Esophagus squamous epithelium (tissue), 5 donors: Measurements from ENCODE around the gene KCNQ1. TPM values are rescaled to one million over a fixed set of nuclear protein-coding genes. Genes with fewer than 3 reads are reported as not detected.

Source experiments
- DNase-seq: peaks from one replicate; lab custom pipeline; 2025; lab: John Stamatoyannopoulos, UW
- H3K27ac ChIP-seq, 4 donors: fragments of 200-600 bp; sonication (generic); one replicate each; pipeline ENCODE4 v1.5.1; 2016 to 2019; ENCODE audit warnings: mild to moderate bottlenecking in 1 of 4
- H3K27me3 ChIP-seq, 4 donors: fragments of 200-600 bp; sonication (generic); 1 replicate in 3 of 4; 2 replicates in 1 of 4; pipeline versions ENCODE4 v1.5.1 to v1.6.0; 2017 to 2021; ENCODE audit warnings: antibody characterized with exemption in 1 of 4
- H3K36me3 ChIP-seq, 3 donors: fragments of 200-600 bp; sonication (generic); one replicate each; pipeline ENCODE4 v1.5.1; 2016 to 2019
- H3K4me1 ChIP-seq, 3 donors: fragments of 200-600 bp; sonication (generic); one replicate each; pipeline ENCODE4 v1.5.1; 2017 to 2019
- H3K4me3 ChIP-seq, 4 donors: fragments of 200-600 bp; sonication (generic); 1 replicate in 3 of 4; 2 replicates in 1 of 4; pipeline ENCODE4 v1.5.1; 2016 to 2019; ENCODE audit warnings: mild to moderate bottlenecking in 2 of 4, moderate library complexity in 1 of 4
- H3K9me3 ChIP-seq, 3 donors: fragments of 200-600 bp; sonication (generic); one replicate each; pipeline ENCODE4 v1.5.1; 2016 to 2019
- POLR2A ChIP-seq, 4 donors: fragments of 450-650 bp; IDR thresholded peaks; one replicate each; pipeline ENCODE4 v1.6.1; 2017; ENCODE audit warnings: antibody characterized with exemption in 4 of 4, mild to moderate bottlenecking in 4 of 4, moderate library complexity in 3 of 4
- WGBS, 2 donors: methylation state at CpG; one replicate each; pipeline ENCODE4 v1.1.5; 2018; 5-methylcytosine and 5-hydroxymethylcytosine counted together
- intact Hi-C: fragments of 100-400 bp; cut with DNase I; formaldehyde crosslinking; loops from one replicate; pipeline ENCODE4 v1.15.0; 2022
- total RNA-seq, 4 donors: library from RNA; depleted of rRNA; stranded (reverse); fragments of >200 nt; gene quantifications; one replicate each; pipeline ENCODE4 v1.1.0, GENCODE V29; 2016
- TF ChIP-seq, protein P1 (sequence below), 6 experiments: fragments of 450-650 bp in 4 of 6; fragments of 200-600 bp in 2 of 6; sonication (generic) in 2 of 6; IDR thresholded peaks; one replicate each; pipeline ENCODE4 v1.5.1; 2016 to 2019; ENCODE audit warnings: antibody characterized with exemption in 6 of 6, mild to moderate bottlenecking in 4 of 6, moderate library complexity in 4 of 6
- donor health status: DM: yes; HTN: yes; CAD: no.

Gene KCNQ1
- total RNA-seq, 4 donors from 2014 or later, result 0.61 to 3.1 (median 0.72) TPM

DNA sequence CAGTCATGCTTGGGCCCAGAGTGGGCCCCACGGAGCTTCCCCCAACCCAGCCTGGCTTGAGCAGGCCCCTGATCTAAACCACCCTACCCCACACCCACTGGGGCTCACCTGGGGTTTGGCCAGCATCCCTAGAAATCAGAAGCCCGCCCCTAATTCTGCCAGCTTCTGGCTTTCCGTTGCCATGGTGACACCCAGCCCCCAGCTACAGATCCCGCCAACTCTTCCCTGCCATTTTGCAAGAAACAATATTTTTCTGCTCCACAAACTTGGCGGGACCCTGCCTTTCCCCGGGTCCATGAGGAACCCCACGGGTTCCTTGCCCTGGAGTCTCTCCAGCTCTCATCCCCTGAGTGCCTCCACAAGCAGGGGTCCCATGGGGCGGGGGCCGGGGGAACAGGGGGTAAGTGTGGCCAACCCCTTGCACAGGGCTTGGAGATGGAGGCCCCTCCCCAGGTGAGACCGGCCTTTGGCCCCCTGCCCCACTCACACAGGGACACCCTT, 350.7 kb downstream of the KCNQ1 start:
- 87 to 94% methylated on average over 8 to 9 of the region's 10 CpGs for WGBS, 2 donors
- Histone ChIP-seq H3K27me3 (peaks cover 0 to 24% (median 0%) of the 10 kb centered on the region in 4 donors), H3K4me3 (no peak overlapping the region), H3K4me1 (peaks cover 9 to 23% (median 10%) of the 10 kb centered on the region in 3 donors), H3K36me3 (no peaks in the 10 kb centered on the region), H3K9me3 (no peaks in the 10 kb centered on the region), H3K27ac (no peak overlapping the region)
- intact Hi-C loops, result no loop called here
- TF ChIP-seq, protein P1, sequence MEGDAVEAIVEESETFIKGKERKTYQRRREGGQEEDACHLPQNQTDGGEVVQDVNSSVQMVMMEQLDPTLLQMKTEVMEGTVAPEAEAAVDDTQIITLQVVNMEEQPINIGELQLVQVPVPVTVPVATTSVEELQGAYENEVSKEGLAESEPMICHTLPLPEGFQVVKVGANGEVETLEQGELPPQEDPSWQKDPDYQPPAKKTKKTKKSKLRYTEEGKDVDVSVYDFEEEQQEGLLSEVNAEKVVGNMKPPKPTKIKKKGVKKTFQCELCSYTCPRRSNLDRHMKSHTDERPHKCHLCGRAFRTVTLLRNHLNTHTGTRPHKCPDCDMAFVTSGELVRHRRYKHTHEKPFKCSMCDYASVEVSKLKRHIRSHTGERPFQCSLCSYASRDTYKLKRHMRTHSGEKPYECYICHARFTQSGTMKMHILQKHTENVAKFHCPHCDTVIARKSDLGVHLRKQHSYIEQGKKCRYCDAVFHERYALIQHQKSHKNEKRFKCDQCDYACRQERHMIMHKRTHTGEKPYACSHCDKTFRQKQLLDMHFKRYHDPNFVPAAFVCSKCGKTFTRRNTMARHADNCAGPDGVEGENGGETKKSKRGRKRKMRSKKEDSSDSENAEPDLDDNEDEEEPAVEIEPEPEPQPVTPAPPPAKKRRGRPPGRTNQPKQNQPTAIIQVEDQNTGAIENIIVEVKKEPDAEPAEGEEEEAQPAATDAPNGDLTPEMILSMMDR (IDR thresholded peaks at IDR 0.05), result no peak
- no peak for TF ChIP-seq POLR2A (IDR thresholded peaks at IDR 0.05)
- DNase-seq, result no peak

DNA sequence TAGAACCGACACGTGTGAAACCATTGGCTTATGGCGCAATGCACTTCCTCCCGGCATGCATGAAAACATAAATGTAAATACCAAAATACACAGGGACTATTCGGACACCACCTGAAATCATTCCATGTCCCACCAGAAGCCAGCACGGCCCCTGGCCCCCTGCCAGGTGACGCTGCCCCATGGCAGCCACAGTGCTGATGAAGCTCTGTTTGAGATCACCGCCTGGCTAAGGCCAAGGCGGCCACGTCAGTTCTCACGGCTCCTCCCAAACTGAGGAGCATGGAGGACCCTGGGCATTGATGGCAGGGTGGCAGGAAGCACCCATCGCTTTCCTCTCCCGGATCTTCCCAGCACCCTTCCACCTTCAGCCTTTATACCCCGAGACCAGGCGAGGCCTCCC, 351.3 kb downstream of the KCNQ1 start:
- Histone ChIP-seq H3K27ac (no peak overlapping the region), H3K4me3 (no peak overlapping the region), H3K4me1 (peaks cover 9 to 21% (median 10%) of the 10 kb centered on the region in 3 donors), H3K27me3 (peaks cover 0 to 19% (median 0%) of the 10 kb centered on the region in 4 donors), H3K9me3 (no peaks in the 10 kb centered on the region), H3K36me3 (no peaks in the 10 kb centered on the region)
- intact Hi-C loops, result no loop called here
- no peak for DNase-seq
- 77 to 94% methylated on average over 5 of the region's 15 CpGs for WGBS, 2 donors
- TF ChIP-seq POLR2A (IDR thresholded peaks at IDR 0.05), result no peak
- TF ChIP-seq, protein P1 (IDR thresholded peaks at IDR 0.05), result no peak

DNA sequence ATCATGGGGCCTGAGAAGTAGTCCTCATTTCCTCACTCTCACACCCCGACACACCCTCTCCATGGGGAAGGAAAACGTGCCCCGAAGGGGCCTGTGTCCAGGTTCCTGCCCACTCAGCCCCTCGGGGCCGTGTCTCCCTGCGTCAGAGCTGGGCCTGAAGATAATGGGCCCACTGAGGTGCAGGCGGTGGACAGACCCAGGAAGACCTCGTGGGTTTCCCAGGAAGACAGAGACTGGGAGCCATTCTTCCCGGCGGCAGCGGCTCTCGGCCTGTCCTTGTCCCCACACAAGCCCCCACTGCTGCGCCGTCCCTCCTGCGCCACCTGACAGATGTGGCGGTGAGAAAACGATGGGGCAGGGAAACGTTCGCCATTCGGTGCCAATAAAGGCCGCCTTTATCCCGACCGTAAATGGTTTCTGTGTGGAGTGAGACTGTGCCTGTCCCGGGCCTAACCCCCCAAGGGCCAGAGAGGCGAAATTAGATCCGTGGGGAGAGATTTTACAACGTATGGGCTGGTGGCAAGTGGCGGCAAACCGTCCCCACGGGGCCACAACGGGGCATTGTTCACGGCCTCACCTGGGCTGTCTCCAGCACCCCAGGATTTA, 351.8 kb downstream of the KCNQ1 start:
- peaks cover 4 to 16% (median 7%) of the 10 kb centered on the region in 3 donors for H3K4me1 ChIP-seq
- H3K9me3 ChIP-seq, result no peaks in the 10 kb centered on the region
- no peaks in the 10 kb centered on the region for H3K36me3 ChIP-seq
- intact Hi-C loops, result no loop called here
- WGBS, 2 donors, result 0 to 86% methylated on average over 1 to 24 of the region's 32 CpGs
- H3K27ac ChIP-seq, result no peak overlapping the region
- TF ChIP-seq, protein P1 (IDR thresholded peaks at IDR 0.05), result no peak
- no peak for TF ChIP-seq POLR2A (IDR thresholded peaks at IDR 0.05)
- peaks cover 0 to 13% (median 0%) of the 10 kb centered on the region in 4 donors for H3K27me3 ChIP-seq
- no peak for DNase-seq
- no peak overlapping the region for H3K4me3 ChIP-seq

DNA sequence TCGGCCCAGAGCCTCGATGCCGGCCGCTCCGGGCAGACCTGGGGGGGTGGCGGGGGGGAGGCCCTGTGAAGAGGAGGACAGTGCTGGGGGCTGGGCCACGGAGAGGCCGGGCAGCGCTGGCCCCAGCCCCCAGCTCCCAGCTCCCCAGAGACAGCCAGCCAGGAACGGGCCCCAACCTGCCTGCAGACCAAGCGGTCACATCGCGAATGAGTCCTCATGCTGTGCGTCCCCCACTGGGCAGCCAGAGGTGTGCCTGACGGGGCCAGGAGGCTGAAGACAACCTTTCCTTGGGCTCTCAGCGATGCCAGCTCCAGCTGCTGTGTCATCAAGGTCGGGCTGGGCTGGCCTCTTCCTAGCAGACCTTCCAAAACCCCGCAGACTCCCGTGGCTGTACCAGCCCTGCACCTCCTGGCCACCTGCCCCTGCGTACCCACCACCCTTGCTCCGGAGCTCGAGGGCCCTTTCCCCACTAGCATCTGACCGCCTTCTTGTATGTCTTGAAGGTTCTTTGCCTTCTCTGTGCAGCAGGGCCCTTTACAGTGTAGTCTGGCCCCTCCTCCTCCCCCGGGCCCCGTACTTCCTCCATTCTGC, 352.4 kb downstream of the KCNQ1 start:
- peaks cover 0 to 10% (median 2%) of the 10 kb centered on the region in 3 donors for H3K4me1 ChIP-seq
- 79 to 91% methylated on average over 12 to 13 of the region's 25 CpGs for WGBS, 2 donors
- intact Hi-C loops, result no loop called here
- no peaks in the 10 kb centered on the region for H3K9me3 ChIP-seq
- no peak overlapping the region for H3K27ac ChIP-seq
- H3K27me3 ChIP-seq, result peaks cover 0 to 7% (median 0%) of the 10 kb centered on the region in 4 donors
- H3K36me3 ChIP-seq, result no peaks in the 10 kb centered on the region
- DNase-seq, result no peak
- no peak overlapping the region for H3K4me3 ChIP-seq
- TF ChIP-seq, protein P1 (IDR thresholded peaks at IDR 0.05), result no peak
- no peak for TF ChIP-seq POLR2A (IDR thresholded peaks at IDR 0.05)

DNA sequence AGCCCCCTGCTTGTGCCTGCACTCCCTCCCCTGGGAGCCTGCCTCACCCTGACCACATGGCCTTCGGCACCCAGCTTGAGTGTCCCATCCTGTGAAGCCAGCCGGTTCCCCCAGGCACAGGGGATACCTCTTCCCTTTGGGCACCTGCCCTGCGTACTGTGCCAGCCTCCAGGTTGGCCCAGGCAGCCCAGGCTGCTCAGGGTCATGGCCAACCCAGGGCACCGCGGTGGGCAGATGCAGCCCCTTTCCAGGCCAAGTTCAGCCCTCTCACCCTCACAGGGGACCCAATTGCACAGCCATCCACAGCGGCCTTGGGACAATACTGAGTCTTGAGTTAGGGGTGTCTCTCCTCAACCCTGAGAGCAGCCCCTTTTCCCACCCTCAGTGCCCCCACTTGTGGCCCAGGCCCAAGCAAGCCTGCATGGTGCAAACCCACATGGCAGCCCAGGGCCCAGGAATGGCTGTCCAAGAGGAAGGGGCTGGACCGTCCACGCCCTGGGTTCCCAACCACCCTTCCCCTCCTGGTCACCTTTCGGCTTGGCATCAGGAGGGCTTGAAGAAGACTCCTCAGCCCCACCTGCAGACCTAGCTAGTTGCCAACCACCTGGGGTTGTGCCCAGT, 353.0 kb downstream of the KCNQ1 start:
- Histone ChIP-seq H3K27ac (no peak overlapping the region), H3K4me3 (no peak overlapping the region), H3K9me3 (no peaks in the 10 kb centered on the region), H3K36me3 (no peaks in the 10 kb centered on the region), H3K4me1 (peaks cover 0 to 13% (median 2%) of the 10 kb centered on the region in 3 donors), H3K27me3 (peaks cover 0 to 2% (median 0%) of the 10 kb centered on the region in 4 donors)
- 92 to 93% methylated on average over 2 to 5 of the region's 9 CpGs for WGBS, 2 donors
- intact Hi-C loops, result no loop called here
- no peak for DNase-seq
- TF ChIP-seq, protein P1 (IDR thresholded peaks at IDR 0.05), result no peak
- TF ChIP-seq POLR2A (IDR thresholded peaks at IDR 0.05), result no peak
